Measurements from ENCODE around the gene UQCC5.

UQCC5 gene

DNA sequence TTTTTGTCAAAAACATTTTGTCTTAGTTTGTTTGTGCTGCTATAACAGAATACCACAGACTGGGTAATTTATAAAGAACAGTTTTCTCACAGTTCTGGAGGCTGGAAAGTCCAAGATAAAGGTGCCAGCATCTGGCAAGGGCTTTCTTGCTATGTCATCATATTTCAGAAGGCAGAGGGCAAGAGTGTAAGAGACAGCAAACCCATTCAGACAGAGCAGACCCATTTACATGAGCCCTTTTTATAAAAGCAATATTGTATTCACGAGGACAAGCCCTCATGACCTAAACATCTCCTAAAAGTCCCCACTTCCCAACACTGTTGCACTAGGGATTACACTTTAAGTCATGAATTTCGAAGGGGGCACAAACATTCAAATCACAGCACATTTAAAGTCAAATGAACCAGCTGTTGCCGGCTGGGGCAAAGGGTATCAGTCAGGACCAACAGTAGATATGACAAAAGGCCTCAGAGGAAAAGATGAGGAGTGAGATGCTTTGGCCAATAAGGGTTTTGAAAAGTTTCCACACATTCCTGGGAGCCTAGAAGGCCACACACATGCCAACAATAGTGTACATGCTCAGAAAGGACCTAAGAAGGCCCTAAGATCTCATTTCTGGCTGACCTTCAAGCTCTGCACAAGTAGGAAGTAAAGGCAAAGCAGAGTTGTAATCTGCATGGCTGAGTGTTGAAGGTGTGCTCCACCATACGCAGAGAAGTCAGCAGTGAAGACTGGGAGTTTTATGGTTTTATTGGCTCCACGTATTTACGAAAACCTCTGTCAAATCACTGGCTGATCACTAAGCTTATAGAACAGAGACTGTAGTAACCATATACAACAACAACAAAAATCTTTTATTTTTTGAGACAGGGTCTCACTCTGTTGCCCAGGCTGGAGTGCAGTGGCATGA is 37.9 kb downstream of the UQCC5 start:
- DNase-seq, result peak; percentile 20

Measured in OCI-M1 (cell line).